GM12875 (cell line): Measurements from ENCODE around the gene CDH8.

Source experiments
- H3K4me3 ChIP-seq: one replicate; pipeline ENCODE4 v1.5.1; 2011; ENCODE audit warnings: low read depth, low read length, control low read depth
- TF ChIP-seq, protein P1 (sequence below): IDR thresholded peaks from 2 replicates; pipeline ENCODE4 v1.5.1; 2011; ENCODE audit warnings: low read depth, mild to moderate bottlenecking, control low read depth, inconsistent platforms, low read length, moderate library complexity, borderline replicate concordance; ENCODE audit not compliant: insufficient read depth

Gene CDH8

DNA sequence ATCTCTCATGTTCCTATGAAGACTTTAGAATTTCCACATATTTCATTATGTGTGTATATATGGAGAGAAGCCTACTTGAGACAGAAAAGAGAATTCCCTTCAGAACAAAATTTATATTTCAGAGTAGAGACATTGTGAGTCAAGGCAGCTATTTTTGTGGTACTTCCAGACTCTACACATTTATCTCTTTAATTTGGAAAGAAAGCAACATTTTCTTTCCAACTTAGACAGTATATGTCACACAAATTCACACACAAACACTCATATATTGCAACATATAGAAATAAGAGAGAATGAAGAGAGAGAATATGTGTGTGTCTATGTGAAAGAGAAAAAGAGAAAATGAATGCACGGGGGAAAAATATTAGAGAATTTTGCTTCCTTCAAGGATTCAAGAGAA, 158.8 kb downstream of the CDH8 start:
- TF ChIP-seq, protein P1, sequence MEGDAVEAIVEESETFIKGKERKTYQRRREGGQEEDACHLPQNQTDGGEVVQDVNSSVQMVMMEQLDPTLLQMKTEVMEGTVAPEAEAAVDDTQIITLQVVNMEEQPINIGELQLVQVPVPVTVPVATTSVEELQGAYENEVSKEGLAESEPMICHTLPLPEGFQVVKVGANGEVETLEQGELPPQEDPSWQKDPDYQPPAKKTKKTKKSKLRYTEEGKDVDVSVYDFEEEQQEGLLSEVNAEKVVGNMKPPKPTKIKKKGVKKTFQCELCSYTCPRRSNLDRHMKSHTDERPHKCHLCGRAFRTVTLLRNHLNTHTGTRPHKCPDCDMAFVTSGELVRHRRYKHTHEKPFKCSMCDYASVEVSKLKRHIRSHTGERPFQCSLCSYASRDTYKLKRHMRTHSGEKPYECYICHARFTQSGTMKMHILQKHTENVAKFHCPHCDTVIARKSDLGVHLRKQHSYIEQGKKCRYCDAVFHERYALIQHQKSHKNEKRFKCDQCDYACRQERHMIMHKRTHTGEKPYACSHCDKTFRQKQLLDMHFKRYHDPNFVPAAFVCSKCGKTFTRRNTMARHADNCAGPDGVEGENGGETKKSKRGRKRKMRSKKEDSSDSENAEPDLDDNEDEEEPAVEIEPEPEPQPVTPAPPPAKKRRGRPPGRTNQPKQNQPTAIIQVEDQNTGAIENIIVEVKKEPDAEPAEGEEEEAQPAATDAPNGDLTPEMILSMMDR, result no peak
- no peak overlapping the region for H3K4me3 ChIP-seq

DNA sequence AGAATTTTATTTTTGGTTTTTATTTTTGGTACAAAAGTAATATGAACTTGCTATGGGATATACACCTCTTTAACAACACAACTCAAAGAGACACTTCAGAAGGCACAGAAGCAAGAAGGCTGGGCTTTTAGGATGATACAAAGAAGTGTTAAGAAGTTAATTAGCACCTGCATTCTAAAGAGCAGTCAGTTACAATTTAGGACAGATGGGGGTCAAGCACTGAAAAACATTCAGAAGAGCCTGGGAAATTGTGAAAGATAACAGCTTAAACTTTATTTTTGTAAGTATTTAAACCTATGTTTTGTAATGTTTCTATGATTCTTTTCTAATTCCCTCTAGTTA, 163.5 kb downstream of the CDH8 start:
- H3K4me3 ChIP-seq, result no peak overlapping the region

DNA sequence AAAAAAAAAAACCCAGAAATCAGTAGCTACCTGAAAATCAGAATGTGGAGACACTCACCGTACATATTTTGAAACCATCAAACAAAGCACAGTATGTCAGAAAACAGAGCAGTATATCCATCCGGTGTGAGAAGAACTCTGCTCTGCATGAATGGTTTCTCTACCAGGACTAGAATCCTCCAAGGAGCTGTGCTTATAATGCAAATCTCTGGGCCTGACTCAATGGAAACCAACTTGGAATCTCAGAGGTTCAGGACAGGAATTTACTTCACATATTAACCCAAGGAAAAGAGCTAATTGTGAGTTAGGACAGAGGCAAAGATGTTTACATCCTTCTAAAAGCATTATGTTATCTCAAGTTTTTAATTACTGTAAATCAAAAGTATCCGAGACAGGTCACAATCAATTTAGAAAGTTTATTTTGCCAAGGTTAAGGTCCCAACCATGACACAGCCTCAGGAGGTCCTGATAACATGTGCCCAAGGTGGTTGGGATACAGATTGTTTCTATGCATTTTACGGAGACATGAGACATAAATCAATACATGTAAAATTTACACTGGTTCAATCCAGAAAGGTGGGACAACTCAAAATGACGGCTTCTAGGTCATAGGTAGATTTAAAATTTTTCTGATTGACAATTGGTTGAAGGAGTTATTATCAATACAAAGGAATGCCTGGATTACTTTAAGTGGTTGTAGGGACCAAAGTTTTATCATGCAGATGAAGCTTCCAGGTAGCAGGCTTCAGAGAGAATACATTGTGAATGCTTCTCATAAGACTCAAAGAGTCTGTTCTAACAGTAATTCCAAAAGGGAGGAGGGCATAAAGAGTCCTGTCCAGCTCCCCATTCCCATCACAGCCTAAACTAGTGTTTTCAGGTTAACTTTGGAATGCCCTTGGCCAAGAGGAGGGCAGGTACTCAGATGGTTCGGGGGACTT, 164.1 kb downstream of the CDH8 start:
- no peak overlapping the region for H3K4me3 ChIP-seq
- TF ChIP-seq, protein P1, result no peak

More for the DNA sequence above, 163.5 kb downstream of the CDH8 start:
- TF ChIP-seq, protein P1, result no peak

DNA sequence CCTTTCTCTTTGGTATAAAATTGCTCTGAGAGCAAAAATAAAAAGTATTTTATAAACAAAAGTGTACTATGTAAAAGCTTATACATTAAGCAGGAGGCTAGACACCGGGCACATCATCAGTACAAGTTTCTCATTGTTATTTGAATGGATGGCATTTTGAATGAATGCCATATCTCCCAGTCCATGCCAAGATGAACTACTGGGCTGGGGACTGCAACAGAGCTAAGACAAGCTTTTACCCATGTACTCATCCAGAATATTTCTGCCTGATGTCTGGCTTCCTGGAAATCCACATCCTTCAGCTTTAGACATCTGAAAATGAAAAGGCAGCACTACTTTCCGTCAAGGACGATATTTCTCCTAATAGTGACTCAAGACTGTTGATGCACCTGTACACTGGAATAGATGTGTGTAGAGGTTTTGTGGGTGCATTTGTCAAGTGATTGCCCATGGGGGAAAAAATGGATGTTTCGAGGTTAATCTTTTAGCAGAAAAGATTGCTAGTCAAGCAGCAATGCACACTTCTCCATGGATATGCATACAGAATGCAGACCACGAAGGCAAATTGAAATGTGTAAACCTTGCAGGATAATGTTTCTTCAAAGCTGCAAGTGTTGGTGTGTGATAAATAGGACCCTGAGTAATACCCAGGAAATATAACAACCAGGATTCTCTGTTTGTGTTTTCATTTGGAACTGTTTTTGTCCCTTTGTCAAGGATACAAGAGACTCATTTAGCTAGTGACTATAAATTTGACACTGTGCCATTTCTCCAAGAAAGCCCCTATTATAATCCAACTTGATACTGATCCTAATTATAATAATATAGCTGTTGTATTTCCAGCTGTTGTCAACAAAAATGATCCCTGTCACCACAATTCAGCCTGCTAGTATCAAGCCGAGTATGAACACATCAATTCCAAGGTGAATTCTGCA, 173.8 kb downstream of the CDH8 start:
- TF ChIP-seq, protein P1, result no peak
- H3K4me3 ChIP-seq, result no peak overlapping the region

DNA sequence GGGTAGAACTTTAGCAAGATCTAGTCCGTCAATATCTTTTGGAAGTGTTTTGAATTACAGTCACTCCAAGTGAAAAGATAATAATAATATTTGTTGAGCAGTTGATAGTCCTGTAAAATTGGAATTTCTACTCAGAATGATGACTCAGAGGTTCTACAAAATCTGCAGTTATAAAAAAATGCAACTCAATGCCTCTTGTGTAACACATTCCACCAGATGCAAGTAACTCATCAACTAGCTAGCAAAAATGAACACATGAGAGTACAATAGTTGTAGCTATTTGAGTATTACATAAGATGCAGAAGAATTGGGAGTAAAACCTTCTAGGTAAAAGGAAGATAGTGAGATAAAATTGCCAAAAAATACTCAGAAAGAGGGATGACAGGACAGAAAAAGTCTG, 177.2 kb downstream of the CDH8 start:
- TF ChIP-seq, protein P1, result no peak
- H3K4me3 ChIP-seq, result no peak overlapping the region

DNA sequence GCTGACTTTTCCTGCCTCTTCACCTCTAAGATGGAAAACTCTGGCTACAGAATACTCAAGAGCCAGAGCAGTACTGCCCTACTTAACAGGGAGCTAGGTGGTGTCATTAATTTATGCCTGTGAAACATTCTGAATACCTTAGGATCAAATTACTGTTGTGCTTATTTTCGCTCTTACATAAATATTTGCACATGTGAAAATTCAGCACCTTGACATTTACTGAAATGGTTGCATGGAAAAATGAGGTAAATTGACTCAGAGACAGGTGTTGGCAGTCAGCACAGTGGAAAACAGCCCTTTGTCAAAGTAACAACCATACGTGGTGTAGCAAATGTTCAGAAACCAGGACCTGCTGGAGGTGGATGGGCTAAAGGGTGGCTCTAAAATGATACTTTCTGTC, 193.6 kb downstream of the CDH8 start:
- no peak overlapping the region for H3K4me3 ChIP-seq
- TF ChIP-seq, protein P1, result no peak
